HG03039 (cell line): ENCODE results near the gene TENT5A.
"Not testable (repeated sequence)": the region's sequence is repeated elsewhere in the genome, so short reads cannot be mapped to it uniquely, and the experiment has no call there.

ENCODE experiments used
- ATAC-seq: cut with Tn5 transposase; IDR thresholded peaks from one replicate; pipeline ENCODE4 v1.9.1; 2021; ENCODE audit warnings: mild to moderate bottlenecking, moderate library complexity; ENCODE audit not compliant: unreplicated experiment

The TENT5A gene

GRCh38 chr6:81751388-81752083 is 945 bp downstream of the TENT5A start:
- no peak for ATAC-seq

GRCh38 chr6:81750681-81751387 is 1.6 kb downstream of the TENT5A start:
- ATAC-seq = no peak

- ATAC-seq = no peak
Measured at GRCh38 chr6:81750200-81750599, 2.3 kb downstream of the TENT5A start.

- ATAC-seq = no peak
Measured at GRCh38 chr6:81749707-81750106, 2.8 kb downstream of the TENT5A start.

GRCh38 chr6:81748994-81749393 is 3.5 kb downstream of the TENT5A start:
- ATAC-seq = no peak

- no peak for ATAC-seq
Measured at GRCh38 chr6:81747327-81747726, 5.2 kb downstream of the TENT5A start.

GRCh38 chr6:81744131-81744530 is 8.3 kb downstream of the TENT5A start:
- ATAC-seq = no peak

- no peak for ATAC-seq
Measured at GRCh38 chr6:81743649-81744048, 8.8 kb downstream of the TENT5A start.

DNA sequence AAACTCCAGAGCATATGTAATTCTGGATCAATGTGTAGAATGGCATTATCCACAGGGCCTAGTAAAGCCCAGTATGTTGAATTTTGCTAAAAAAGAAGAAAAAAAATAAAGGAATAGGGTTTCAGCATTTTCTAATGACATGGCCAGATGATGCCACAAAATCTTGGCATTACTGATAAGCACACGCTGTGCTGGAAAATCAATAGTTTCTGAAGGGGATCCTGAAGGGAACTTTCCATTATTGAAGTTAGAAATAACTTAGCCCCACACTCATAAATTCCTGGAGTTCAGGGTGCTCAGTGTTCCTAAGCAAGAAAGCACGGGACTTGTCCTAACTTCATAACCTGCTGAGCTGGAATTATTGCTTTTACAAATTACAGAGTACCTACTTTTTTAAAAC is 10.8 kb downstream of the TENT5A start:
- ATAC-seq = no peak

DNA sequence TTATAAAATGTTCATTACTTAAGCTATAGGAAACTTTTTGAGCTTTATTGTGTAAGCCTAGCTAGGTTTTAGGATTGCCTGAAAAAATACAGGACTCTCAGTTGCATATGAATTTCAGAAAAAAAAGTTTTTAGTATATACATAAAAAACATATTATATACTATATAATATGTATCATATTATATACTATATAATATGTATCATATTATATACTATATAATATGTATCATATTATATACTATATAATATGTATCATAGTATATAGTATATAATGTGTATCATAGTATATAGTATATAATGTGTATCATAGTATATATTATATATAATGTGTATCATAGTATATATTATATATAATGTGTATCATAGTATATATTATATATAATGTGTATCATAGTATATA is 11.9 kb downstream of the TENT5A start:
- ATAC-seq = not testable (repeated sequence)

- ATAC-seq = no peak
Measured at GRCh38 chr6:81739230-81740195, 13.0 kb downstream of the TENT5A start.

DNA sequence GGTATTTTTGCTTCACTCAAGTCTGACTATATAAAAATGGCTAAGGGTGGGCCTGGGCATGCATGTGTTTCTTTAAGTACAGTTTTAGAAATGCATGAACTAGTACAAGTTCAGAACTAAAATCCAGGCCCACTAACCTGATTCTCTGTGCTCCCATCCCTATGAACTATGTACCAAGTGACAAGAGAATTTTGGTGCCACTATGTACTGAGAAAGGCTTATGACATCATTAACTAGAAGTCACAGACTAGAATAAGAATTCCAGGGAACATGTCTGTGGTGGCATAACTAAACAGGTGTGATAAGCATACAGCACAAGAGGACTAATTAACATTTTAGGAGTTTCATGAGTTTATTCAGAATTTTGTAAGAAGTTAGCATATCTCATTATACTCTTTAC is 16.1 kb downstream of the TENT5A start:
- no peak for ATAC-seq

- no peak for ATAC-seq
Measured at GRCh38 chr6:81735756-81736380, 16.6 kb downstream of the TENT5A start.

- no peak for ATAC-seq
Measured at GRCh38 chr6:81734500-81735150, 17.9 kb downstream of the TENT5A start.

DNA sequence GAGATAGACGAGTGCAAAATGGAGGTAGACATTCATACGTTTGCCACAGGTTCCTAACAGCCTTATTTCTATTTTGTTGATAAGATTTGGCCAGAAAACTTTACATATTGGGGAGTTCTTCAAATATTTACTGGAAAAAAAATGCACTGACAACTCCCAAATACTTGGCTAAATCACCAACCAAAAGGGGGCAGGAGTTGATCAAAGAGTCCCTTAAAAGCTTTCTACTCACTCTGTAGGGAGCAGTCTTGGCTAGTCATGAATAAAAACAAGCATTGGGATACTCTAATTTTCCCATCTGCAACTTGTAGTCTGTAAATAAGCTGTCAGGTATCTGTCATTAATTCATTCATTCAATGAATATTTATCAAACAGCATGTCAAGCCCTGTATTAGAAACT is 18.4 kb downstream of the TENT5A start:
- no peak for ATAC-seq

- no peak for ATAC-seq
Measured at GRCh38 chr6:81731814-81732213, 20.7 kb downstream of the TENT5A start.

DNA sequence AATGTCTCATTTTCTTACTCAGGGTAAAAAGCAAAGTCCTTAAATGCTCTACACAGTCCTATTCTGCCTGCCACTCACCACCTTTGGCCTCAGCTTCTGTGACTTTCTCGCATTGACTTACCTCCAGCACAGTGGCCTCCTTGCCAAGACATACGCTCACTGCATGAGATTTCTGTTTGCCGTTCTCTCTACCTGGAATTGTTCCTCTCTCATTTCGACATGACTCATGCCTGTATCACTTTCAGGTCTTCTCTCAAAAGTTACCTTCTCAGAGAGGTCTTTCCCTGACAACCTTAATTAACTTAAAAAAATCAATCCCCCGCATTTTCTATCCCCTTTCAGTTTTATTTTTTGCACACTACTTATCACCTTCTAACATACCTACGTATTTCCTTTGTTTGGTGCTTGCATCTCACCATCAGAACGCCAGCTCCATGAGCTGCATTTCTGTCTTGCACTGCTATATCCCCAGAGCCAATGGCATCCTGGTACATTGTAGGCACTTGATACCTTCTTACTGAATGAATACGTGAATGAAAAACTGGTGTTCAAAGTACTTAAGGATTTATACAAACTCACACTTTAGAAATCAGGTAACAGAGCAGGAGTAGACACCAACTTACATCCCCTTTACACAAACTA is 24.5 kb downstream of the TENT5A start:
- ATAC-seq = no peak

DNA sequence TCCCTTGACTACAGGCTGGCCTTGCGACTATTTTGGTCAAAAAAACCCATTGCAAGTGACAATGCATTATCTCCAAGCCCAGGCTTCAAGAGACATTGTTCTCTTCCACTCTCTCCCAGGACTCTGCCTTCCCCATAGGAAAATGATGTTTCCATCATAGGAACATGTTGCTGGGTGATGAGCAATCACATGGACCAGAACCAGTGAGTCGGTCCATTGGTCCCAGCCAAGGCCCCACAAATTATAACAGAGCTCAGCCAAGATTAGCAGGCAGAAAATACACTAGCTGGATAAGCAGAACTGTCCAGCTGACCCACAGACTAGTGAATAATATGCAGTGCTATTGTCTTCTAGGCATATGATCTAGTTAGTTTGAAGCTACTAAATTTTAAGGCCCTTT is 27.4 kb downstream of the TENT5A start:
- no peak for ATAC-seq

DNA sequence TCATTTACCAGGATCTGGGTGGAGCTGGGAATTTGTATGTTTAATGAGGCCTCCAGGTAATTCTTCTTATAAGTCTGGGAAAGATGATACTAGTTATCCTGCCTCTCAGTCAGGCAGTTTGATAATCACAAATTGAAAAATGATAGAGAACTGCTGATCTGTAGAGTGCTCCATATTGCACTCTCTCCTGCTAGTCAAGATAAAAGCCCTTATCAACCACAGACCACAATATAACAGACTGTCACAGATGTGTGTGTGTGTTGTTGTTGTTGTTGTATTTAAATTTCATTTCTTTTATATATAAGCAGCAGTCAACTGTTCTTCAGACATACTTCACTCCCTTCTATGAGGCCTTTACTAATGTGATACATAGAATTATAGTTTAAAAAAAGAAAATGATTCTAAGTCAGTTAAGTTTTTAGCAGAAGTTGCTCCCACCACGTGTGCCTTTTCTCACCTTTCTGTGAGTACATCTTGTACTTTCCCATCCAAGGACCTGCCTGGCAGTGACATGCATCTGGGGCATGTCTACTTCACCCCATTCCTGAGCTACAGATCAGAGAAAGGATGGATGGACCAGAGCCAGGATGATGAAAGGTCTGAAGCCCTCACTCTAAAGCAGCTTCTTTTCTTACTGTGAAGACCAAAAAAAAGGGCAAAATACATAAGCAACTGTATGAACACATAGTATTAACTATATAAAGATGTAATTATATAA is 29.8 kb downstream of the TENT5A start:
- ATAC-seq = no peak
